K562 (cell line): Measurements from ENCODE around the gene NEURL1. TPM values are rescaled to one million over a fixed set of nuclear protein-coding genes. Genes with fewer than 3 reads are reported as not detected.

ENCODE experiments used
- ATAC-seq: fragments of 200-7000 bp; cut with Tn5 transposase; 3 replicates; pipeline ENCODE4 v1.9.1; 2020; ENCODE audit warnings: moderate library complexity
- BruUV-seq: library from RNA; stranded (reverse); fragments of 400-500 nt; replicated peaks from 2 replicates; lab custom pipeline; 2021; lab: Mats Ljungman, UMichigan
- CTCF ChIA-PET: fragments of 300-600 bp; formaldehyde crosslinking; extraction: SDS; loops from one replicate; lab custom pipeline; 2021; ENCODE audit warnings: low intra/inter-chr PET ratio; lab: Yijun Ruan, JAX
- POLR2A ChIA-PET: fragments of 300-600, 350-650 bp; sonication (Branson Sonifier 250); formaldehyde crosslinking; extraction: SDS; loops from one replicate; lab custom pipeline; 2021; ENCODE audit warnings: antibody characterized with exemption, inconsistent platforms; lab: Yijun Ruan, JAX
- DNase-seq, 4 experiments: peaks; one replicate each; pipeline versions ENCODE4 v3.0.0 to v3.0.0-alpha.2; 2011 to 2018; ENCODE audit warnings: low spot score in 3 of 4, mixed read lengths in 3 of 4; ENCODE audit errors: extremely low read depth in 1 of 4
- FAIRE-seq: peaks from 2 replicates; lab custom pipeline; 2011; peaks lifted over from hg19 to GRCh38; lab: Jason Lieb, UNC
- H2AFZ ChIP-seq: 2 replicates; pipeline ENCODE4 v1.6.0; 2011; ENCODE audit warnings: low read depth, low read length, control low read depth, inconsistent platforms
- H3K27ac ChIP-seq: fragments of 200-600 bp; 3 replicates; pipeline ENCODE4 v1.8.0; 2011; ENCODE audit warnings: low read depth, mild to moderate bottlenecking, control low read depth, inconsistent platforms, low read length, moderate library complexity, mixed read lengths; ENCODE audit errors: extremely low read depth
- H3K27me3 ChIP-seq, 2 experiments: fragments of 300-600 bp in 1 of 2; 2 replicates in 1 of 2; 3 replicates in 1 of 2; pipeline versions ENCODE4 v1.6.0 to v1.8.0; 2011; ENCODE audit warnings: inconsistent platforms in 2 of 2, low read length in 2 of 2, mild to moderate bottlenecking in 1 of 2, mixed read lengths in 1 of 2, moderate library complexity in 1 of 2; ENCODE audit not compliant: control insufficient read depth in 2 of 2, insufficient read depth in 2 of 2
- H3K36me3 ChIP-seq: fragments of 300-600 bp; 3 replicates; pipeline ENCODE4 v1.8.0; 2011; ENCODE audit warnings: mild to moderate bottlenecking, low read length, inconsistent platforms; ENCODE audit not compliant: control insufficient read depth, insufficient read depth
- H3K4me1 ChIP-seq, 2 experiments: fragments of 200-600 bp in 1 of 2; replicated peaks in 1 of 2; 2 replicates in 1 of 2; 3 replicates in 1 of 2; pipeline versions ENCODE4 v1.5.1 to v1.8.0; 2011; ENCODE audit warnings: inconsistent platforms in 2 of 2, low read length in 2 of 2, mild to moderate bottlenecking in 1 of 2, mixed read lengths in 1 of 2, moderate library complexity in 1 of 2; ENCODE audit not compliant: control insufficient read depth in 2 of 2, insufficient read depth in 2 of 2
- H3K4me2 ChIP-seq: 2 replicates; pipeline ENCODE4 v1.6.1; 2011; ENCODE audit warnings: low read length, control low read depth, inconsistent platforms, mixed read lengths; ENCODE audit not compliant: insufficient read depth
- H3K4me3 ChIP-seq: fragments of 200-600 bp; sonication (generic), shearing (Covaris generic); 2 replicates; pipeline ENCODE4 v1.5.1; 2016; ENCODE audit warnings: control low read depth, inconsistent platforms
- H3K79me2 ChIP-seq: fragments of 200-600 bp; 3 replicates; pipeline ENCODE4 v1.8.0; 2011; ENCODE audit warnings: low read length, inconsistent platforms; ENCODE audit not compliant: control insufficient read depth, insufficient read depth
- H3K9ac ChIP-seq, 2 experiments: 2 replicates each; pipeline versions ENCODE4 v1.6.0 to v1.6.1; 2011; ENCODE audit warnings: low read depth in 2 of 2, low read length in 2 of 2, control low read depth in 1 of 2, inconsistent platforms in 1 of 2, mild to moderate bottlenecking in 1 of 2, mixed read lengths in 1 of 2; ENCODE audit not compliant: insufficient read depth in 1 of 2
- H3K9me1 ChIP-seq: one replicate; pipeline ENCODE4 v1.6.0; 2011; ENCODE audit warnings: inconsistent platforms, mild to moderate bottlenecking, low read length, moderate library complexity; ENCODE audit not compliant: control insufficient read depth, insufficient read depth
- H3K9me3 ChIP-seq: replicated peaks from 2 replicates; pipeline ENCODE4 v1.5.1; 2011; ENCODE audit warnings: low read depth, low read length, inconsistent platforms; ENCODE audit not compliant: control insufficient read depth, insufficient read depth
- H4K20me1 ChIP-seq: replicated peaks from 2 replicates; pipeline ENCODE4 v1.6.1; 2011; ENCODE audit warnings: low read length, inconsistent platforms, mixed read lengths; ENCODE audit not compliant: control insufficient read depth, insufficient read depth
- ADNP ChIP-seq: fragments of 200-800 bp; sonication (Bioruptor generic); IDR thresholded peaks from 2 replicates; pipeline ENCODE4 v1.6.1; 2016; ENCODE audit warnings: missing genetic modification characterization, missing compliant biosample characterization
- HNRNPL ChIP-seq: fragments of 200-400 bp; formaldehyde crosslinking; IDR thresholded peaks from 2 replicates; pipeline ENCODE4 v1.6.1; 2017; ENCODE audit warnings: low read depth, mild to moderate bottlenecking, low read length
- PHTF2 ChIP-seq: fragments of 250-450 bp; sonication (Bioruptor Pico); IDR thresholded peaks from 2 replicates; pipeline ENCODE4 v1.5.0; 2021; ENCODE audit warnings: mild to moderate bottlenecking
- POLR2A ChIP-seq: fragments of 450-650 bp; conservative IDR thresholded peaks from 2 replicates; pipeline ENCODE4 v1.6.1; 2016
- POLR2G ChIP-seq: fragments of 200-400 bp; formaldehyde crosslinking; IDR thresholded peaks from 2 replicates; pipeline ENCODE4 v1.6.1; 2017; ENCODE audit warnings: low read depth, mild to moderate bottlenecking, antibody characterized with exemption, low read length, moderate library complexity
- SNRNP70 ChIP-seq: fragments of 200-400 bp; formaldehyde crosslinking; optimal IDR thresholded peaks from 2 replicates; pipeline ENCODE3; 2017; ENCODE audit warnings: low read depth, low read length
- ZBTB33 ChIP-seq: sonication (generic); formaldehyde crosslinking; IDR thresholded peaks from 2 replicates; pipeline ENCODE4 v1.8.1; 2023; ENCODE audit warnings: mild to moderate bottlenecking, missing genetic modification reagents
- WGBS: fragments of 100-300 bp; shearing (Covaris generic); methylation state at CpG from one replicate; pipeline ENCODE4 v1.1.6; 2016; ENCODE audit warnings: low coverage, mixed read lengths; ENCODE audit not compliant: insufficient coverage; ENCODE audit errors: missing lambda C conversion rate; 5-methylcytosine and 5-hydroxymethylcytosine counted together
- in situ Hi-C: fragments of 300-500 bp; cut with MboI; formaldehyde crosslinking; loops from 4 replicates; pipeline ENCODE4 v1.15.0; 2018; ENCODE audit warnings: inconsistent platforms, mixed read lengths
- intact Hi-C: fragments of 100-400 bp; cut with micrococcal nuclease; formaldehyde crosslinking; loops from 2 replicates; pipeline ENCODE4 v1.14.2; 2022
- polyA plus RNA-seq, 8 experiments: library from polyadenylated mRNA; depleted of rRNA in 4 of 8; stranded (reverse) in 5 of 8; unstranded in 3 of 8; fragments of >200 nt; fragmentation: Nextera tagmentation in 2 of 8; fragmentation: Illumina TruSeq in 1 of 8; extraction: Ambion mirVana in 2 of 8; extraction: Trizol in 1 of 8; gene quantifications; 2 replicates each; pipeline versions ENCODE4 v1.2.1 to v1.2.3, GENCODE V29; 2011 to 2014; ENCODE audit warnings: inconsistent platforms in 1 of 8, missing spikeins in 1 of 8
- total RNA-seq, 7 experiments: library from RNA; depleted of rRNA in 6 of 7; stranded (reverse); fragments of >200 nt in 6 of 7; fragmentation: Illumina TruSeq in 2 of 7; extraction: Trizol in 2 of 7; gene quantifications; 2 replicates each; pipeline versions ENCODE4 v1.2.1 to v1.2.3, GENCODE V29; 2011 to 2021; ENCODE audit warnings: low replicate concordance in 1 of 7

The NEURL1 gene
- total and polyA plus RNA-seq, 9 of the 15 experiments (the other 6 are each of a cell fraction or from before 2014, with no cell fraction given): 0.01 to 0.45 (median 0.16) TPM; not detected in 5

DNA sequence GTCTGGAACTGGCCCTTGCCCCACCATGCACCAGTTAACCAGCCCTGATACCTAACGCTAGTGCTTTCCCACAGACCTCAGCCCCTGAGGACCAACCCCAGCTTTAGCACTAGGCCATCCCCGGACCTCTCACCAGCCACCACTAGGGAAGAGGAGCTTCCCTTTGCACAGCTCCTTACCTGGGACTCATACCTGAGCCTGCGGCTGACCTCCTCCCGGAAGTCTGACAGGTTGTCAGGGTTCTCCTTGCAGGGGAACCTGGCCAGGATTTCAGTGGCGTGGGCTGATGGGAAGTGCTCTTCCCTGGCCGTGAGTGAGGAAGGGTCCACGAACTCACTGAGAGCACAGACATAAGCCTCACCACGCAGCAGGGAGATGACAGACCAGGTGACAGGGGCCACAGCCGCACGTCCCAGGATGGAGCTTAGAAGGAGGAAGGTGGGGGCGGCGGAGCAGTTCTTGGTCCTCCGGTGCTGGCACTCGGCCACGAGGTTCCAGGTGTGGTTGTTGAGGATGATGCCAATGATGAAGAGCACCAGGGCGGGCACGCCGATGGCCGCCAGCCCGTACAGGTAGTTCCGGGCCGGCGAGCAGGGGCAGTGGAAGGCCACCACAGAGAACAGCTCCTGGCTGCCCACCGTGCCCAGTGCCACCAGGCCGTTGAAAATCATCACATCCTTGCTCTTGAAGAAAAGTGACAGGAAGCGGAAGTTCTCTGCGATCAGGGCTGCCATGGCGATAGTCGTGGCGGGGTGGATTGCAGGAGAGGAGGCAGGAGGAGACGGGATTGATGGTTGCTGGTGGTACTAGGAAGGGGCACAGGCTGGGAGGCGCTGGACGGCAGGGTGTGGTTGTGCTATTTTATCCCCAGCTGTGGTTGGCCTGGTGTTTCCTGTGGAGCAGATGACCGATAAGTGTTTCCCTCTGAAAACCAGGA, 44.0 kb upstream of the NEURL1 start:
- FAIRE-seq: no peak
- CTCF ChIA-PET: interaction anchor here (0.5 kb wide), 1 partner anchor 85 kb away, joined by 3 read pairs; no protein-coding TSS in a partner anchor
- no peak for ATAC-seq
- H4K20me1 ChIP-seq: 0 out of 2 replicates have a peak, but pooled peaks cover 3% of the 10 kb centered on the region
- TF ChIP-seq POLR2A (no peak), ZBTB33 (CRISPR knock-in tag) (peak; percentile 31; the same call in 1 of the 2 replicates), ADNP (no peak), HNRNPL (no peak), POLR2G (peak; percentile 45), PHTF2 (CRISPR knock-in tag) (no peak), SNRNP70 (no peak)
- no peaks in the 10 kb centered on the region for H3K79me2 ChIP-seq
- H3K27me3 ChIP-seq: no peaks in the 10 kb centered on the region
- no TSS peak for BruUV-seq
- no peak overlapping the region for H3K4me2 ChIP-seq
- H3K9me3 ChIP-seq: no peaks in the 10 kb centered on the region
- peak overlapping the region in 1 of 2 experiments; percentile 17; a peak in 1 of 4 replicates for H3K9ac ChIP-seq
- POLR2A ChIA-PET: no interaction called here
- H3K27ac ChIP-seq: no peak overlapping the region
- peaks cover 34% of the 10 kb centered on the region; the same call in 2 of the 3 replicates for H3K36me3 ChIP-seq
- peaks cover 2 to 21% of the 10 kb centered on the region in 2 experiments; a peak in 3 of 5 replicates for H3K4me1 ChIP-seq
- no peak overlapping the region for H3K4me3 ChIP-seq
- H3K9me1 ChIP-seq: no peaks in the 10 kb centered on the region
- 89% methylated on average over 20 of the region's 34 CpGs for WGBS
- DNase-seq: no peak
- in situ Hi-C loops: no loop called here
- no peak overlapping the region for H2AFZ ChIP-seq
- intact Hi-C loops: no loop called here
